ENCODE data around the gene PPP1R12C. TPM values are rescaled to one million over a fixed set of nuclear protein-coding genes. Genes with fewer than 3 reads are reported as not detected.
A peak's percentile ranks its signal among the peaks of the same experiment; 100 is the strongest.
"Not testable (repeated sequence)": the region's sequence is repeated elsewhere in the genome, so short reads cannot be mapped to it uniquely, and the experiment has no call there.

The PPP1R12C gene
- total RNA-seq, 1 experiment from 2014 or later, result 77.4 TPM

- in situ Hi-C loops (cut with HindIII; ENCODE audit: low sequenced_read_pairs), result no loop called here
- peak; percentile 96 for DNase-seq (ENCODE audit: low spot score)
Measured at GRCh38 chr19:55062735-55063491, 54.5 kb downstream of the PPP1R12C start, which contains the start of gene RDH13. Gene RDH13, minus strand, starts transcription at chr19:55063148. Its CDS starts 116 bp downstream, at chr19:55063032.

DNA sequence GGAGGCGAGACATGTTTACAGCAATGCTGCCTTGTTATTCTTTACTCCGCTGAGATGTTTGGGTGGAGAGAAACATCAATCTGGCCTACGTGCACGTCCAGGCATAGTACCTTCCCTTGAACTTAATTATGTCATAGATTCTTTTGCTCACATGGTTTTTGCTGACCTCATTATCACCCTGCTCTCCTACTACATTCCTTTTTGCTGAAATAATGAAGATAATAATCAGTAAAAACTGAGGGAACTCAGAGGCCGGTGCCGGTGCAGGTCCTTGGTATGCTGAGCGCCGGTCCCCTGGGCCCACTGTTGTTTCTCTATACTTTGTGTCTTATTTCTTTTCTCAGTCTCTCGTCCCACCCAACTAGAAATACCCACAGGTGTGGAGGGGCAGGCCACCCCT, 57.1 kb downstream of the PPP1R12C start:
- DNase-seq (ENCODE audit: low spot score); in situ Hi-C loops (cut with HindIII; ENCODE audit: low sequenced_read_pairs): not testable (repeated sequence)

DNA sequence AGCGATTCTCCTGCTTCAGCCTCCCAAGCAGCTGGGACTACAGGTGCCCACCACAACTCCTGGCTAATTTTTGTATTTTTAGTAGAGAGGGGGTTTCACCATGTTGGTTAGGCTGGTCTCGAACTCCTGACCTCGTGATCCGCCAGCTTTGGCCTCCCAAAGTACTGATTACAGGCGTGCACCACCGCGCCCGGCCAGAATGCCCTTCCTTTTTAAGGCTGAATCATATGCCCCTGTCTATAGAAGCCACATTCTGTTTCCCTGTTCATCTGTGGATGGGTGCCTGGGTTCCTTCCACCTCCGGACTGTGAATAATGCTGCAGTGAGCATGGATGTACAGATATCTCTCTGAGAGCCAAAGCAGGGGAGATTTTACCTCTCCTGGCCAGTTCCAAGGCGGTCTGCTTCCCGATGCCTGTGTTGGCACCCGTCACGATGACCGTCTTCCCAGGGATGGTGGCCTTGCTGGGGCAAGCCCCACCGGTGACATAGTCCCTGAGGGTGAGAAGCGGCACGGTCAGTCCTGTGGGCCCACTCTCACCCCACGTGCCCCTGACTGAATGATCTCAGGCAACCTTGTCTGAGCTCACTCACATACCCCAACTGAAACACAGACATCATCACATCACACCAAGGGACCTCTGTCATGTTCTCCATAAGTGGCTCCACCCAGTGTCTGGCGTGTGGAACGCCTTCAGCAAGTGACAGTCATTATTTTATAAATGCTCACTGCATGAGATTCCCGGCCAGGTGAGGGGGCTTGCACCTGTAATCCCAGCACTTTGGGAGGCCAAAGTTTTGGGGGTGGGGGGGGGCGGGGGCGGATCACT, 58.4 kb downstream of the PPP1R12C start:
- DNase-seq (ENCODE audit: low spot score), result no peak
- in situ Hi-C loops (cut with HindIII; ENCODE audit: low sequenced_read_pairs), result no loop called here

GRCh38 chr19:55056827-55057226, 60.6 kb downstream of the PPP1R12C start:
- DNase-seq (ENCODE audit: low spot score), result no peak
- in situ Hi-C loops (cut with HindIII; ENCODE audit: low sequenced_read_pairs), result no loop called here

DNA sequence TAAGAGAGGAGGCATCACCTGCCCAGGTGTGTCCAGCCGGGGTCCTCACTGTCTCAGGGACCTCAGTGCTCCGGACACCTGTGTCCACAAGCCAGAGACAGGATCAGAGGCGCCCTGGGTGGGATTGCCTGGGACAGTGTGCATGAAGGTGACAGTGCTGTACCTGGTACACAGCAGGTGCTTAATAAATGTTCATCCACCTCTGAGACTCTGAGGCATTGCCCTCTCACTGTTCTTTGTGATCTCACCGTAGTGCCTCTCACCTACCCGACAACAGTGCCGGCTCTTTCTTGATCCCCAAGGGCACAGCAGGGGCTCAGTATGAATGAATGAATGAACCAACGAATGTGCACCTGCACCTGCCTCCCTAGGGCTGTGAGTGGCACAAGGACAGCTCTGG, 63.7 kb downstream of the PPP1R12C start:
- in situ Hi-C loops (cut with HindIII; ENCODE audit: low sequenced_read_pairs), result no loop called here

GRCh38 chr19:55050749-55051532, 66.5 kb downstream of the PPP1R12C start:
- in situ Hi-C loops (cut with HindIII; ENCODE audit: low sequenced_read_pairs), result no loop called here
- no peak for DNase-seq (ENCODE audit: low spot score)

More for the DNA sequence above, 63.7 kb downstream of the PPP1R12C start:
- DNase-seq (ENCODE audit: low spot score), result no peak

DNA sequence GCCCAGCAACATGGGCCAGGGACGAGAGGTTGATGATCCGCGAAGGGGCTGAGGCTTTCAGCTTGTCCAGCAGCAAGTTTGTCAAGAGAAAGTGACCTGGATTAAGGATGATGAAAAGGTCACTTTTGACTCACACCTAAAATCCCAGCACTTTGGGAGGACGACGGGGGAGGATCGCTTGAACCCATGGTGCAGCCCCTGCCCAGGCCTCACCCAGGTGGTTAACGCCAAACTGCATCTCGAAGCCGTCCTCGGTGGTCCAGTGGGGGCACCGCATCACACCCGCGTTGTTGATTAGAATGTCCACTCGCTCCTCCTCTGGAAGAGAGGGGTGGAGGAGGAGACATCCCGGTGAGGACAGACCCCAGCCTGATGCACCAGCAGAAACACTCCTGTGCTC, 69.0 kb downstream of the PPP1R12C start:
- in situ Hi-C loops (cut with HindIII; ENCODE audit: low sequenced_read_pairs), result no loop called here

GRCh38 chr19:55047951-55048350, 69.5 kb downstream of the PPP1R12C start:
- no peak for DNase-seq (ENCODE audit: low spot score)
- in situ Hi-C loops (cut with HindIII; ENCODE audit: low sequenced_read_pairs), result no loop called here

More for the DNA sequence above, 69.0 kb downstream of the PPP1R12C start:
- no peak for DNase-seq (ENCODE audit: low spot score)

DNA sequence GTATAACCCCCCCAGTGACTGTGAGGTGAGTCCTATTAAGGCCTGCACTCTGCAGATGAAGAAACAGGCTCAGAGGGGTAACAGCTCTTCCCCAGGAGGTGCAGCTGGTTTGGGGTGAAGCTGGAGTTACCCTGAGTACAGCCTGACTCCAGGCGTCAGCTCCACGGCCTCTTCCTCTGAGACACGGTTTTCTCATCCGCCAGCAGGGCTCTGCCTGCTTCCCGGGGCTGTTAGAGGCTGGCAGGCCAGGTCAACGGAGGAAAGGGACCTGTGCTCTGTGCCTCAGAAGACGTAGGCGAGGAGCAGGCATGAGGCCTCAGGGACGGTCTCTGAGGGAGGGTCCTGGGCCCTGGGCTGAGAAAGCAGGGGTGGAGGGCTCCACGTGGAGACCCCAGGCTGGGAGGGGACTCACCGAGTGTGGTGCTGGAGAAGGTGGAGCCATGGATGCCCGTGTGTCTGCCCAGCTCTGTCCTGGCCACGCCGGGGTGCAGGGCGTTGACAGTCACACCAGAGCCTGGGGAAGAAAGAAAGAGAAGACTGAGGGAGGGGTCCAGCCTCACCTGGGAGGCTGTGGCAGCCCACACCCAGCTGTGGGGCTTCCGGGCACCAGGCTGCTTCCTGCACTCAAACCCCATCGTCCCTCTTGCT, 70.3 kb downstream of the PPP1R12C start:
- in situ Hi-C loops (cut with HindIII; ENCODE audit: low sequenced_read_pairs), result no loop called here

GRCh38 chr19:55044771-55045716, 72.4 kb downstream of the PPP1R12C start:
- DNase-seq (ENCODE audit: low spot score), result no peak
- in situ Hi-C loops (cut with HindIII; ENCODE audit: low sequenced_read_pairs), result no loop called here

More for the DNA sequence above, 70.3 kb downstream of the PPP1R12C start:
- no peak for DNase-seq (ENCODE audit: low spot score)

DNA sequence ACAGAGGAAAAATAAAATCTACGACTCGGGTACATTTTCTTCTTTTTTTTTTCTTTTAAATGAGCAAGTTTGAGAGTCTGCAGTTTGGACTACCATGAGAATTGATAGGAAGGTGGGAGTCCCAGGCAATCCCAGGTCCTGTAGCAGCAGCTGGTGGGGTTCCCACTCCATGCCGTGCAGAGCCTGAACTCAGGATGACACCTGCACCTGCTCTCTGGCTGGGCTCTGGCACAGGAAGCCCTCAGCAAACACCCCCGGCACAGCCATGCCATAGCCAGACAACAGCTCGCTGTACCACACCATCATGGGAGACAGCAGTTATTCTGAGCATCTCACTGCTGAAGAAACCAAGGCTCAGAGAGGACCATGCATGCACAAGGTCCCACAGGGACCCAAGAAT, 73.2 kb downstream of the PPP1R12C start:
- no peak for DNase-seq (ENCODE audit: low spot score)
- in situ Hi-C loops (cut with HindIII; ENCODE audit: low sequenced_read_pairs), result no loop called here

DNA sequence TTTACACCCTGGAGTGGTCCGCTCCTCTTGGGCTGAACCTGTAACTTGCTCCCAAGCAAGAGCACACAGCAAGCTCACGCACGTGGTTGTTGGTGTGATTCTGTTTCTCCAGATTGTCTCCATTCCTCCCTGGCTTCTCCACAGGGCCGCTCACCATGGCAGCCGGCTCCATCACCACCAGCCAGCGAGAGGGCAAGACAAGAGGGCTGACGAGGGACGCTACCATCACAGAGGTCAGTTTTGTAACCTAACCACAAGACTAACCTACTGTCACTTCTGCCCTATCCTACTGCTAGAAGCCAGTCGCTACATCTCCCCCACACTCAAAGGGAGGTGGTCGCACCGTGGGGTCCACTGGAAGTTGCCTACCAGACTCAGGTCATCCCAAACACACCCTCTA, 74.7 kb downstream of the PPP1R12C start:
- in situ Hi-C loops (cut with HindIII; ENCODE audit: low sequenced_read_pairs), result no loop called here
- DNase-seq (ENCODE audit: low spot score), result no peak

- in situ Hi-C loops (cut with HindIII; ENCODE audit: low sequenced_read_pairs), result no loop called here
- DNase-seq (ENCODE audit: low spot score), result no peak
Measured at GRCh38 chr19:55042344-55042678, 75.1 kb downstream of the PPP1R12C start.

DNA sequence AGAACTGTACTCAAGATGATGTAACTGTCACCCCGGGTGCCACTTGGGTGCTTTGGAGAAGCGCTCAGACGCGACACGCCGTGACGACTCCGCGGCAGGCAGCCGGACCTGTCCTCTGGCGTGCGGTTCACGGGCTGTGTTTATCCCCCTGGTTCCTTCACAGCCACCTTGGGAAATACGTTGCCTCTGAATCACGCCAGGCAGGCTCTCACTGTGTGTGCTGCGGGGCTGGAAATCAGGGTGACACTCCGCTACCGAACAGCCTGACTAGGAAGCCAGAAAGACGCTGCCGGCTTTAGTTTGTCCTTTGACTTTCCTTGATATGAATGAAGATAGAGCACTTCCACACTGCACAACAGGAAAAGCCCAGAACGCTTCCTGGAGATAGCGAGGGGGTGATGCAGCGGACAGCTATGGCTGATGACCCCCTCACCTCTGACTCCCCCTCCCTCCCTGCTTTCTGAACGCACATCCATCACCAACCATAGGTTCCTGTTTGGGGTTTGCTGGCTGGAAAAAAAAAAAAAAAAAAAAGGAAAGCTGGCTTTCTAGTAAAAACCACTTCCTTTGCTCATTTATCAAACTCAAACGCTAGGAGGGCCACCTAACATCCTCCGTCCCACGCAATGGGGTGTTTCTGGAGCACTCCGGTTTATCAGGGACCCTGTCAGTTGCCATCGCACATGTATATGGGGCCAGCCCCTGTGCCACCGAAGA, 75.7 kb downstream of the PPP1R12C start:
- in situ Hi-C loops (cut with HindIII; ENCODE audit: low sequenced_read_pairs), result no loop called here
- DNase-seq (ENCODE audit: low spot score), result no peak

GRCh38 chr19:55041244-55041626, 76.2 kb downstream of the PPP1R12C start:
- in situ Hi-C loops (cut with HindIII; ENCODE audit: low sequenced_read_pairs), result no loop called here
- DNase-seq (ENCODE audit: low spot score), result no peak

Measured in G401 (cell line).